HG03354 (cell line): ENCODE results near the gene ARHGAP42.

Experiments
- ATAC-seq: cut with Tn5 transposase; IDR thresholded peaks from one replicate; pipeline ENCODE4 v1.9.1; 2021; ENCODE audit warnings: mild to moderate bottlenecking; ENCODE audit not compliant: unreplicated experiment, poor library complexity, severe bottlenecking

The ARHGAP42 gene

GRCh38 chr11:100752371-100753171 lies 65.5 kb downstream of the ARHGAP42 start:
- no peak for ATAC-seq

GRCh38 chr11:100753172-100753543 lies 66.1 kb downstream of the ARHGAP42 start:
- no peak for ATAC-seq

GRCh38 chr11:100753571-100753970 lies 66.5 kb downstream of the ARHGAP42 start:
- no peak for ATAC-seq

DNA sequence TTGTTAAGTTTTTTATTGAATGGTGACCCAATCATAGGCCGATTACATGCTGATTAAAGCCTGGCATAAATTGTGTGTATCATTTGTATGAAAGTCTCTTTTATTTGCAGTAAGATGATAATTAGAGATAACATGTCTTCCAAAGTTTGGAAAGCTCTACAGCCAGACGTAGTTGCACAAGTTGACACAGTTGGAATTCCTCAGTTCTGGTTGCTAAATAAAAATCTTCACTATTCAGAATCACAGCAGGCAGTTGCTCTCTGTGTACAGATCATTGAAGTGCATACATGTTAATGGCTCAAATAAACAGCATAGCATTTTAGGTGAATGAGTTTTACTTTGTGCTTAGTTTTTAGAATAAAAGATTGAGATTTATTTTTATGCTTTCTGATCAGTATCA lies 69.5 kb downstream of the ARHGAP42 start:
- ATAC-seq = no peak

- ATAC-seq = no peak
These were observed 70.6 kb downstream of the ARHGAP42 start for GRCh38 chr11:100757646-100758045.

- ATAC-seq = no peak
These were observed 72.0 kb downstream of the ARHGAP42 start for GRCh38 chr11:100759106-100759505.

- no peak for ATAC-seq
These were observed 72.8 kb downstream of the ARHGAP42 start for GRCh38 chr11:100759856-100760255.

DNA sequence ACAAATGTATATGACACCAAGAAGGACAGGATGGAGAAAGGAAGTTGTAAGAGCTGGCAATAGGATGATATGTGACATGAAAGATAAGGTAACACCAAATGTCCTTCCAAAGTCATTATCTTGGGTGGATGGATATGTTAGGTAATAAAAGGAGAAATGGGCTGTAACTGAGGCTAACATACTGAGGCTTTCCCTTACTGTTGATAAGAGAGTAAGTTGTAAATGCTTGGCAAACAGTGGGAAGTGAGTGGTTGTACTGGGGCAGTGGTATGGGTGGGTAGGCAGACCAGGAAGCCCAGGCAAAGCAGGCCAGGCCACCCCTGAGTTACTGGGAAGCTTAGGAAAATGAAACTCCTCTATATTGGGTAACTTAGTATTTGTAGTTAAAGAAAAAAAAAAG lies 73.7 kb downstream of the ARHGAP42 start:
- no peak for ATAC-seq

- ATAC-seq = no peak
These were observed 74.8 kb downstream of the ARHGAP42 start for GRCh38 chr11:100761841-100762240.

GRCh38 chr11:100766764-100767163 lies 79.7 kb downstream of the ARHGAP42 start:
- ATAC-seq = no peak

DNA sequence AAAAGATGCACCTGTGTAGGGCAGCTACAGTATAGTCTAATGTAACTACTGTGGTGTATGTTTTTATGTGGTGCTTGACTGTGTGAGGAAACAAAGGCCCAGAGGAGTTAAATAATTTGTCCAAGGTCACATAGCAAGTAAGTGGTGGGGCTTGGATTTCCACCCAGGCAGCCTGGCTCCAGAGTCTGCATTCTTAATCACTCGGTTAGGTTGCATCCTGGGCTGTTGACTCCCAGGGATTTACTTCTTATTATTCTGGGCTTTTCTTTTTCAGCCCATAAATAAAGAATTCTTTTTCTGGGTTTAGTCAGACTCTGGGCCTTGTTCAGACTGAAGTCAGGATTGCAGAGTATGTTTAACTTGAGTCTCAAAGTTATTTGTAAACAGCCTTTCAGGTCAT lies 82.1 kb downstream of the ARHGAP42 start:
- ATAC-seq = no peak

DNA sequence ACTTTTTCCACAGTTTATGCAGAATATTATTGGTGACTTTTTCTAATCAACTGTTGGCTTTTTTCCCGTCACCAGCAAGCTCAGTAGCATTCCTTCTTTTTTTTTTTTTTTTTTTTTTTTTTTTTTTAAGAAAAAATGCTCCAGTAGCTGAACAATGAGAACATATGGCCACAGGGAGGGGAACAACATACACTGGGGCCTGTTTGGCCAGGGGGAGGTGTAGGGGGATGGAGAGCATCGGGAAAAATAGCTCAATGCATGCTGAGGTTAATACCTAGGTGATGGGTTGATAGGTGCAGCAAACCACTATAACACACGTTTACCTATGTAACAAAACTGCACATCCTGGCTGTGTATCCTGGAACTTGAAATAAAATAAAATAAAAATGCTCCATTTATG lies 82.5 kb downstream of the ARHGAP42 start:
- ATAC-seq = no peak

DNA sequence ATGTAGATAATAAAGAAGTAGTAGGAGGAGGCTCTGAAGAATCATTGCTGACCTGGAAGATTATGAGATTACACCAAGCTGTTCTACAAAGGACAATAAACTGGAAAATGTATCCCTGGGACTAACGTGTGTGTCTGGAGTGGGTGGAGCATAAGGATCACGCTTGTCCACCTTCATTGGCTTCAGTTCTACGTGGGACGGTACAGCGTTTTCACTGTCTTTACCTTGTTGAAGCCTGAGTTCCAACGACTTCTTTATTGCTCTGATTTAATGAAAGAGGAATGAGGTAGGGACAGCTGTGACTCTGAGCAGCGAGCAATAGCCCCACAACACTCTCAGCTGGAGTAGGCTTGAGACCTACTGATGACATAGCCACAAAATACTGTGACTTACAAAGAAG lies 87.0 kb downstream of the ARHGAP42 start:
- ATAC-seq = no peak

DNA sequence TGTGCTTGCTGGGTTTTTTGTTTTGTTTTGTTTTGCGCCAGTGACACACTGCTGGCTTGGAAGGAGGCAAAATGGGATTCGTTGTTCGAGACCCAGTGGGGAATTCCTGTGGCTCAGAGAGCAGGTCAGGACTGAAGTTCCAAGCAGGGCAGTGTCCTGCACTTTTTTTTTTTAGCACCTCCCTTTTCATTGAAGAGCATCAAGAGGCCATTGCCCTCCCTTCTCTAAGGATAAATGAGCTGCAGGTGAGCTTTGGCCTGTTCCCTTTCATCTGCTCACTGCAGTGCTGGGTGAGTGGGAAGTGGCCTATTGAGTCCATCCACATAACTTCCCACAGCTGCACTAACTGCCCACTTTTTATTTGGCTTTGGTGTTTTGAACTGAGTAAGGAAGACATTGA lies 87.8 kb downstream of the ARHGAP42 start:
- ATAC-seq = no peak

DNA sequence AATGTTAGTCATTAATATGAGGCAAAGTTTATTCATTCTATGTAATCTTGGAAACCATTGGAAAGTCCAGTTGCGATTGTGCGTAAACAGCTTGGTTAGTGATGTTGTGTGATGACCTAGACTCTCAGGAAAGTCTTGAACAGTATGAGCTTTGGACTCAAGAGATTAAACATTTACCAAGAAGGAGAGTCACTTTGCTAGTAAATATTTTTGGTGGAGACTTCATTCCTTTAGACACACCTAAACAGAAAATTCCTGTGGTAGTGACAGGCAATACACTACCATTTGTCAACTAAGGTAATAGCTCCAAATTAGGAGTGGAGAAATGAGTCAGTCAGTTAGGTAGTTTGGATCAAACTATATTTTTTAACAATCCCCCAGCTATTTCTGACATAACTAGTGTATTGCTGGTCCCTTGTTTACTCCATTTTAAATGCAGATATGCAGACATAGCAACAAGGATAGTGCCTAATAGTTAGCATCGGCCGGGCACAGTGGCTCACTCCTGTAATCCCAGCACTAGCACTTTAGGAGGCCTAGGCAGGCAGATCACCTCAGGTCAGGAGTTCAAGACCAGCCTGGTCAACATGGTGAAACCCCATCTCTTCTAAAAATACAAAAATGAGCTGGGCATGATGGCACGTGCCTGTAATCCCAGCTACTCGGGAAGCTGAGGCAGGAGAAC lies 89.3 kb downstream of the ARHGAP42 start:
- ATAC-seq = no peak

GRCh38 chr11:100777103-100777502 lies 90.0 kb downstream of the ARHGAP42 start:
- ATAC-seq = no peak

DNA sequence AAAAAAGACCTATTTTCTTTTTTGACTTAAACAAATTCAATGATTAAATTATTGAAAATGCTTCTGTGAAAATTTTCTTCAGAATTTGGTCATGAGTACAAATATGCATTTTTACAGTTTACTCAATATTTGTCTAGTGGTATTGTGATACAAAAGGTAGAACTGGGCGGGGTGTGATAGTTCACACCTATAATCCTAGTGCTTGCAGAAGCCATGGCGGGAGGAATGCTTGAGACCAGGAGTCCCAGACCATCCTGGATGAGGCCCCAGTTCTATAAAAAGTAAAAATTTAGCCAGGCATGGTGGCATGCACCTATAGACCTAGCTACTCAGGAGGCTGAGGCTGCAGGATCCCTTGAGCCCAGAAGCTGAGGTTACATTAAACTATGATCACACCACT lies 90.6 kb downstream of the ARHGAP42 start:
- ATAC-seq = no peak

GRCh38 chr11:100778166-100778785 lies 91.2 kb downstream of the ARHGAP42 start:
- ATAC-seq = no peak

- no peak for ATAC-seq
These were observed 93.4 kb downstream of the ARHGAP42 start for GRCh38 chr11:100780470-100780869.

DNA sequence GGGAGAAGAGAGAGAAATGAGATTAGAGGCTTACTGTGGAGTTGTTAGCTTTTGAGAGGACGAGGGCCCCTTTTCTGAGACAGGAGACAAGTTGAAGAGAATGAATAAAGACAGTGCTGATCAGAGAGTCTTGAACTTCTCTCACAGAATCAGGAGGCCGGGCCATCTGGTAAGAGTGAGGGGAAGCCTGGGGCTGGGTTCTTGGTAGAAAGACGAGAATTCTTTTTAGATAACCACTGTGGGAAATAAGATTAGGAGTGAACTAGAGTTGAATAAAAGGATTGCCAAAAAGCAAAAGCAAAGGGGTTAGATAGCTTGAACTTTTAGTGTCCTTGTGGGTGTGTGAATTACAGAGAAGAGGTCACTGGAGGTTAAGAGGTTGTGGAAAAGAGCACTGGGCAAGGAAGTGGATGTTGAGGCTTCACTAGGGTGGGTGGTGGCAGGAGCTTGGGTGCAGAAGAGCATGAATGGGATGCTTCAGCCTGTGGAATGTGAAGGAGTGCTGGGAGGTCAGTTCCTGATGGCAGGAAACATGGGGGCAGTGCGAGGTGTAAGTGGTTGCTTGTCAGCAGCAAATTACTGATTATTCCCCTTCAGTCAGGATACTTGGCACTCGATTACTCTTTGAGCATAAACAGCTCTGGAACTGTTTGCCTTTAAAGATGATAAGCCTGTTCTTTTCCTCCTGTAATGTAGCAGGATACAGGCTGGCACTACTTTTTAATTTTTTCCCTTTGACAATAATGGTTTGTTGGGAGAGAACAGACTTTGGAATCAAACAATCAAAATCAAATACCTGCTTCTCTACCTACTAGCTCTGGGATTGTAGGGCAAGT lies 98.3 kb downstream of the ARHGAP42 start:
- no peak for ATAC-seq
